Muscle of leg (tissue), 11 donors: ENCODE results near the gene SUSD5. TPM values are rescaled to one million over a fixed set of nuclear protein-coding genes. Genes with fewer than 3 reads are reported as not detected.
"Not testable (repeated sequence)": the region's sequence is repeated elsewhere in the genome, so short reads cannot be mapped to it uniquely, and the experiment has no call there.

Source experiments
- DNase-seq: peaks from one replicate; pipeline ENCODE4 v3.0.0; 2013
- H3K27ac ChIP-seq: one replicate; pipeline ENCODE4 v1.5.1; 2013; ENCODE audit warnings: mild to moderate bottlenecking, low read length, control low read depth
- H3K27me3 ChIP-seq: one replicate; pipeline ENCODE4 v1.6.1; 2013; ENCODE audit warnings: low read length; ENCODE audit not compliant: control insufficient read depth, insufficient read depth
- H3K36me3 ChIP-seq: one replicate; pipeline ENCODE4 v1.6.1; 2013; ENCODE audit warnings: low read length; ENCODE audit not compliant: control insufficient read depth, insufficient read depth
- H3K4me1 ChIP-seq: one replicate; pipeline ENCODE4 v1.6.1; 2013; ENCODE audit warnings: low read length; ENCODE audit not compliant: control insufficient read depth, insufficient read depth
- H3K4me3 ChIP-seq: one replicate; pipeline ENCODE4 v1.5.1; 2013; ENCODE audit warnings: low read length, control low read depth
- H3K9me3 ChIP-seq: replicated peaks from 2 replicates; pipeline ENCODE4 v1.6.1; 2013; ENCODE audit warnings: low read depth, low read length; ENCODE audit not compliant: control insufficient read depth
- WGBS: methylation state at CpG from one replicate; pipeline ENCODE4 v1.1.5; 2013; ENCODE audit warnings: missing lambda C conversion rate; ENCODE audit not compliant: insufficient coverage; 5-methylcytosine and 5-hydroxymethylcytosine counted together
- polyA plus RNA-seq, 8 donors: library from polyadenylated mRNA; unstranded; fragments of 120-200 nt; gene quantifications; one replicate each; pipeline versions ENCODE4 v1.2.1 to v1.2.3, GENCODE V29; 2013; ENCODE audit warnings: inconsistent platforms in 1 of 8, low replicate concordance in 1 of 8; ENCODE audit not compliant: insufficient read length in 8 of 8, insufficient read depth in 1 of 8
- total RNA-seq: library from RNA; stranded (reverse); fragments of 120-200 nt; gene quantifications from one replicate; pipeline ENCODE4 v1.2.4, GENCODE V29; 2013

Gene SUSD5
- total and polyA plus RNA-seq, 9 donors: 0.94 to 2.5 (median 1.8) TPM

DNA sequence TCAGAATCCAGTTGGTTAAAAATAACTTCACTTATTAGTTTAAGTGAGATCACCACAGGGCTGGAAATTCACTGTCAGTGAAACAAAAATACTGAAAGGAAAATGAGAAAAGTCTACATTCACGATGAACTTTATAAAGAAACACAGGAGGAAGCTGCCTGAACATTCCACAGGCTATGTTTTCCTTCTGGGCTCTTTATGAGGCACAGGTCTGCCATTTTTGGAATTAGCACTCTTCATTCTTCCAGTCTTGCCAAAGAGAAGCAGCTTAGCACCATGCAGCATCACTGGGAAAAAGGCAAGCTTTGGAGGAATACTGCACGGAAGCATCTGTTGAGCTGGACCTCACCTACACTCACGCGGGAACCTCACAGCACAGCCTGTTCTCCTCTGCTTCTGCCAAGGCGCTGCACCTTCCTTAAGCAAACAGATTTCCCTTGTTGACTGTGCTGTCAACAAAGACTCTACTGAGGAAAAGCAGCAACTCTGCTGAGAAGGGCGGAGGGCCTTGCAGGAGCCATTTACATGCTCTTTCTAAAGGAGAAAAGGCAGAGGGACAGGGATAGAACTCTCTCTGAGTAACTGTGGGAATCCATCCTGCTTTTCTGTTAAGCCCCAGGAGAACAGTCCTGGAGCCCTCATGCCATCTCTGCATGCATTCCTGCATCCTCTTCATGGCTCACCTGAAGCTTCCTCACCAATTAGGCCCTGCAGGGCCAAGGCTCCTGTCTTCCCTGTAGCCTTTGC lies 15.7 kb downstream of the SUSD5 start:
- Histone ChIP-seq H3K9me3 (no peaks in the 10 kb centered on the region), H3K27me3 (no peaks in the 10 kb centered on the region), H3K36me3 (no peaks in the 10 kb centered on the region), H3K4me1 (no peaks in the 10 kb centered on the region), H3K27ac (no peak overlapping the region), H3K4me3 (no peak overlapping the region)
- WGBS: 45% methylated on average over 5 of the region's 6 CpGs
- DNase-seq: no peak

DNA sequence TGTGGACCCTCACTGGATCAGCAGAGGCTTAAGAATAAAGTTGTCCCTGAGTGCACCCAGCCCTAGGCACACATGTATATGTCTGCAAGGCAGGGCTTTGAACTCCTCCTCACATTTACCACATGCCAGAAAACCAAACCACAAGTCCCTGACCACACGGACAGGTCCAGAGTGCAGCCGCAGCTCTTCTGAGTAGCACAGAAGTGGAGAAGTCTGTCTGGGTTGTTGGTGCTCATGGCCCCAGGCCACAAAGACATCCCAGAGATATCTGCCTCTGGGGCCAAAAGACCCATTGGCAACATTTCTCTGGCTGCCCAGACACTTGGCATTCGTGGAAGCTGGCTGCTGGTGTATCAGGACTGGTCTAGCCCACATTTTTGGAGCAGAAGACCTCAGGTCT lies 17.4 kb downstream of the SUSD5 start:
- Histone ChIP-seq H3K27me3 (no peaks in the 10 kb centered on the region), H3K9me3 (no peaks in the 10 kb centered on the region), H3K4me3 (no peak overlapping the region), H3K36me3 (no peaks in the 10 kb centered on the region), H3K4me1 (no peaks in the 10 kb centered on the region), H3K27ac (no peak overlapping the region)
- DNase-seq: no peak
- whole genome bisulfite sequencing: 57% methylated on average over 1 of the region's 3 CpGs

DNA sequence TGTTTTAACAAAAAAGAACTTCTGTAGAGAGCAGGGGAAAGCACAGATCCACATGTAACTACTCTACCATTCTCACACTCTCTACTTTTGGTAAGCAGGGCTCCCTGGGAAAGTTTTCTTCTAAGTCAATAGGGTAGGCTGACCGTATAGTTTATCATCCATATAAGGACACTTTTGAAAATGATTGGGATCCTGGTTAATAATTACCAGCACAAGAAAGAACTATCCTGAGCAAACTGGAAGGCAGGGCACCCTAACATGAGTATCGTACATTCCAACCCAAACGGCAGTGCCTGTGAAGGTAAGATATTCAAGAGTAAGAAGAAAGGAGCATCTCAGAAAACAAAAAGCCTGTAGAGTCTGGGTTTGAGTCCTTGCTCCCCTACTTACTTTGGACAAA lies 22.1 kb downstream of the SUSD5 start:
- H3K27ac ChIP-seq: no peak overlapping the region
- H3K4me3 ChIP-seq: no peak overlapping the region
- no peaks in the 10 kb centered on the region for H3K36me3 ChIP-seq
- H3K27me3 ChIP-seq: no peaks in the 10 kb centered on the region
- H3K4me1 ChIP-seq: no peaks in the 10 kb centered on the region
- DNase-seq: no peak
- WGBS: no CpG with 5 or more reads among the region's 3 CpGs
- H3K9me3 ChIP-seq: no peaks in the 10 kb centered on the region

- WGBS: no CpG with 5 or more reads among the region's 1 CpG
- no peak overlapping the region for H3K27ac ChIP-seq
- no peak overlapping the region for H3K4me3 ChIP-seq
- no peaks in the 10 kb centered on the region for H3K9me3 ChIP-seq
- no peaks in the 10 kb centered on the region for H3K27me3 ChIP-seq
- no peaks in the 10 kb centered on the region for H3K4me1 ChIP-seq
- DNase-seq: no peak
- no peaks in the 10 kb centered on the region for H3K36me3 ChIP-seq
Measured at GRCh38 chr3:33194303-33194702, 24.3 kb downstream of the SUSD5 start.

GRCh38 chr3:33187368-33187634 lies 31.3 kb downstream of the SUSD5 start:
- no peak overlapping the region for H3K27ac ChIP-seq
- H3K36me3 ChIP-seq: no peaks in the 10 kb centered on the region
- H3K9me3 ChIP-seq: no peaks in the 10 kb centered on the region
- H3K27me3 ChIP-seq: no peaks in the 10 kb centered on the region
- DNase-seq: no peak
- no peak overlapping the region for H3K4me3 ChIP-seq
- 43% methylated on average over 1 of the region's 3 CpGs for WGBS
- no peaks in the 10 kb centered on the region for H3K4me1 ChIP-seq

DNA sequence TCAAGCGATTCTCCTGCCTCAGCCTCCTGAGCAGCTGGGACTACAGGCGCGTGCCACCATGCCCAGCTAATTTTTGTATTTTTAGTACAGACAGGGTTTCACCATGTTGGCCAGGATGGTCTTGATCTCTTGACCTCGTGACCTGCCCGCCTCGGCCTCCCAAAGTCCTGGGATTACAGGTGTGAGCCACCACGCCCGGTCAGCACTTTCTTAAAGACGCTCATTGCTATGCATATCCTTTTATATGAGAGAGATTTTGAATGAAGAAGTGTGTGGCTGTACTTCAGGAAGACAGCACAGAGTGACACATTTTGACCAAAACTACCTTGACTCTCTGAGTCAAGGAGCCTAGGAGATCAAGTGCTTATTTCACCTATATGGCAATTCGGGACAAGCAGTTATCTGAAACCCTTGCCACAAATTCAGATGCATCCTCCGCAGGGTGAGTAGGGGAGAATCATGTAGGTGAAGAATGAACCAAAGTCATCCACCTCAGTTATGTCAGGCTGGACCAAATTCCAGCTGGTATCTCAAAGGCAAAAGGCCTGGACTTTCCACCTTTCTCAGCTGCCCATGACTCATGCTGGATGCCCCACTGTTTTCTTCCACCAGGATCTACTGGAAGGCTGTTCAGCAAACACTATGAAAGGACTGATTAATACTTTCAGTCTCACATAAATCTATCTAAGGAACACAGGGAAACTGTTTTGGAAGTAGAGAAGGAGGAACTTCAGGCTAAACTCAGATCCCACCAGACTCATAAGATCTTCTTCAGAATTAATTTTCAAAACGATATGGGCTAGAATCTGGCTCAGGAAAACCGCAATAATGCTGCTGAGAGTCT lies 31.9 kb downstream of the SUSD5 start:
- WGBS: 78% methylated on average over 7 of the region's 13 CpGs
- Histone ChIP-seq H3K36me3 (no peaks in the 10 kb centered on the region), H3K9me3 (no peaks in the 10 kb centered on the region), H3K27me3 (no peaks in the 10 kb centered on the region), H3K4me1 (no peaks in the 10 kb centered on the region), H3K4me3 (no peak overlapping the region), H3K27ac (no peak overlapping the region)
- no peak for DNase-seq

- DNase-seq: no peak
Measured at GRCh38 chr3:33184863-33185262, 33.7 kb downstream of the SUSD5 start.

GRCh38 chr3:33181641-33182040 lies 37.0 kb downstream of the SUSD5 start:
- no CpG with 5 or more reads among the region's 1 CpG for WGBS
- not testable (repeated sequence) for DNase-seq, H3K4me1 ChIP-seq, H3K27ac ChIP-seq, H3K9me3 ChIP-seq, H3K27me3 ChIP-seq, H3K4me3 ChIP-seq, H3K36me3 ChIP-seq

More at GRCh38 chr3:33184863-33185262, 33.7 kb downstream of the SUSD5 start:
- no peak overlapping the region for H3K4me3 ChIP-seq
- no peaks in the 10 kb centered on the region for H3K27me3 ChIP-seq
- no peak overlapping the region for H3K27ac ChIP-seq
- 70% methylated on average over 2 of the region's 2 CpGs for WGBS
- H3K36me3 ChIP-seq: no peaks in the 10 kb centered on the region
- no peaks in the 10 kb centered on the region for H3K9me3 ChIP-seq
- H3K4me1 ChIP-seq: no peaks in the 10 kb centered on the region

GRCh38 chr3:33181229-33181628 lies 37.4 kb downstream of the SUSD5 start:
- Histone ChIP-seq H3K4me1 (no peaks in the 10 kb centered on the region), H3K9me3 (peaks cover 3% of the 10 kb centered on the region), H3K27ac (no peak overlapping the region), H3K36me3 (no peaks in the 10 kb centered on the region), H3K4me3 (no peak overlapping the region), H3K27me3 (no peaks in the 10 kb centered on the region)
- no CpG with 5 or more reads among the region's 5 CpGs for WGBS
- DNase-seq: no peak

DNA sequence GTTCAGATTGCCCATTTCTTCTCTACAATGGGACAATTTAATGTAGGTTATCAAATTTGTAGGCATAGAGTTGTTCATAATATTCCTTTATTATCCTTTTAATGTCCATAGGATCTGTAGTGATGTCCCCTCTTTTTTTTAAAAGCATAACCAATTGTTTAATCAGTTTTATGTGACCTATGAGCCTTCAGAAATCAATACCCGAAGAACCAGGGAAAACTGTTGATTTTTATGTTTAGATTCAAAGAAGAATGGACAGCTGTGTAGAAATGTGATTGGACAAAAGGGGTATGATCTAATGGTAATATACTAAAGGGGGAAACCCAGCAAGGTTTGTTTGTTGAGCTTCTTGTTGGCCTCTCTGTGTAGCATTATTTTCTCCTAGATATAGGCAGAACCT lies 39.5 kb downstream of the SUSD5 start:
- no peaks in the 10 kb centered on the region for H3K4me1 ChIP-seq
- no peaks in the 10 kb centered on the region for H3K27me3 ChIP-seq
- H3K9me3 ChIP-seq: peaks cover 3% of the 10 kb centered on the region
- H3K36me3 ChIP-seq: no peaks in the 10 kb centered on the region
- DNase-seq: no peak
- H3K27ac ChIP-seq: no peak overlapping the region
- 67% methylated on average over 1 of the region's 1 CpG for WGBS
- no peak overlapping the region for H3K4me3 ChIP-seq
